Loucy (cell line): ENCODE data around the gene PORCN.

Experiments
- EZH2phosphoT487 ChIP-seq: fragments of 200-600 bp; IDR thresholded peaks from 2 replicates; pipeline ENCODE4 v1.6.1; 2018; ENCODE audit warnings: antibody characterized with exemption, mild to moderate bottlenecking, moderate library complexity, borderline replicate concordance
- TF ChIP-seq, protein P1 (sequence below): fragments of 200-600 bp; sonication (generic); conservative IDR thresholded peaks from 2 replicates; pipeline ENCODE4 v1.5.1; 2014; ENCODE audit warnings: mild to moderate bottlenecking, antibody characterized with exemption, low read length

DNA sequence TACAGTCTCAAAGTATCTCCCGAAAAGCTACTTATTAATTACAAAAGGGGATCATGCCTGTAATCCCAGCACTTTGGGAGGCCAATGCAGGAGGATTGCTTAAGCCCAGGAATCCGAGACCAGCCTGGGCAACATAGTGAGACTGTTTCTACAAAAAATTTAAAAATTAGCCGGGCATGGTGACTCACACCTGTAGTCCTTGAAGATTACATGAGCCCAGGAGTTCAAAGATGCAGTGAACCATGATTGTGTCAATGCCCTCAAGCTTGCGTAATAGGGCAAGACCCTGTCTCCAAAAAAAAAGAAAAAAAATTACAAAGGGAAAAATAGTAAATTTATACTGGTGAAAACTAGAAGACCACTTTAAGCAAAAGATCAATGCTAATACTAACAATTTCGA is 3.3 kb upstream of the PORCN start:
- TF ChIP-seq, protein P1, sequence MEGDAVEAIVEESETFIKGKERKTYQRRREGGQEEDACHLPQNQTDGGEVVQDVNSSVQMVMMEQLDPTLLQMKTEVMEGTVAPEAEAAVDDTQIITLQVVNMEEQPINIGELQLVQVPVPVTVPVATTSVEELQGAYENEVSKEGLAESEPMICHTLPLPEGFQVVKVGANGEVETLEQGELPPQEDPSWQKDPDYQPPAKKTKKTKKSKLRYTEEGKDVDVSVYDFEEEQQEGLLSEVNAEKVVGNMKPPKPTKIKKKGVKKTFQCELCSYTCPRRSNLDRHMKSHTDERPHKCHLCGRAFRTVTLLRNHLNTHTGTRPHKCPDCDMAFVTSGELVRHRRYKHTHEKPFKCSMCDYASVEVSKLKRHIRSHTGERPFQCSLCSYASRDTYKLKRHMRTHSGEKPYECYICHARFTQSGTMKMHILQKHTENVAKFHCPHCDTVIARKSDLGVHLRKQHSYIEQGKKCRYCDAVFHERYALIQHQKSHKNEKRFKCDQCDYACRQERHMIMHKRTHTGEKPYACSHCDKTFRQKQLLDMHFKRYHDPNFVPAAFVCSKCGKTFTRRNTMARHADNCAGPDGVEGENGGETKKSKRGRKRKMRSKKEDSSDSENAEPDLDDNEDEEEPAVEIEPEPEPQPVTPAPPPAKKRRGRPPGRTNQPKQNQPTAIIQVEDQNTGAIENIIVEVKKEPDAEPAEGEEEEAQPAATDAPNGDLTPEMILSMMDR = no peak
- TF ChIP-seq EZH2phosphoT487 = no peak
